ENCODE results near the gene MPHOSPH6.

- TF ChIP-seq CTCF (IDR thresholded peaks at IDR 0.05) (no peak), POLR2A (IDR thresholded peaks at IDR 0.05) (no peak), POLR2AphosphoS5 (IDR thresholded peaks at IDR 0.05) (peak; percentile 6 to 76 (median 32)), EP300 (IDR thresholded peaks at IDR 0.05) (no peak)
Measured at GRCh38 chr16:82169861-82170845, at the start of gene MPHOSPH6.
